DLD1 (cell line): ENCODE measurements around the gene TSSK6.

Source experiments
- in situ Hi-C: cut with HindIII; loops from 2 replicates; pipeline ENCODE4 v1.10.0; 2017; ENCODE audit warnings: low sequenced_read_pairs

The TSSK6 gene

DNA sequence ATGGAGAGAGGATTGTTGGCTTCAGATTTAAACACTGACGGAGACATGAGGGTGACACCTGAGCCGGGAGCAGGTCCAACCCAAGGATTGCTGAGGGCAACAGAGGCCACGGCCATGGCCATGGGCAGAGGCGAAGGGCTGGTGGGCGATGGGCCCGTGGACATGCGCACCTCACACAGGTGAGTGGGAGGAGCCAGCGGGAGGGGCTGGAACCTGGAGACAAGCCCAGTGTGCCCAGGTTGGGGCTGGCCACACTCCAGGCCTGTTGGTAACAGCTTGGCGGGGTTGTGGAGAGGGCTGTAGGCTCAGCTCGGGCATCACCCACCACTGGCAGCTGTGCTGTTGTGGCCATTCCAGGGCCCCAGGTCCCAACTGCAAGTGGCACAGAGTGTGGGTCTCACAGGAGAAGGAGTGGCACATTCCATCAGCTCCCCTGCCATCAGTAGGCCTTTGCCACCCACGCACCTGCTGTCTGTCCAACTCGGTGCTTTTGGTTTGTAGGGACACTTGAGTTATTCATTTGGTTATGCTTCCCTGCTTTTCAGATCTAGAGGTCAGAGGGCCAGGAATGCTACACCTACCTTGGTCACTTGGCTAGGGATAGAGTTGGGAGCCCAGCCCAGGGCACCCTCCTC lies 49.8 kb downstream of the TSSK6 start:
- in situ Hi-C loops: no loop called here

DNA sequence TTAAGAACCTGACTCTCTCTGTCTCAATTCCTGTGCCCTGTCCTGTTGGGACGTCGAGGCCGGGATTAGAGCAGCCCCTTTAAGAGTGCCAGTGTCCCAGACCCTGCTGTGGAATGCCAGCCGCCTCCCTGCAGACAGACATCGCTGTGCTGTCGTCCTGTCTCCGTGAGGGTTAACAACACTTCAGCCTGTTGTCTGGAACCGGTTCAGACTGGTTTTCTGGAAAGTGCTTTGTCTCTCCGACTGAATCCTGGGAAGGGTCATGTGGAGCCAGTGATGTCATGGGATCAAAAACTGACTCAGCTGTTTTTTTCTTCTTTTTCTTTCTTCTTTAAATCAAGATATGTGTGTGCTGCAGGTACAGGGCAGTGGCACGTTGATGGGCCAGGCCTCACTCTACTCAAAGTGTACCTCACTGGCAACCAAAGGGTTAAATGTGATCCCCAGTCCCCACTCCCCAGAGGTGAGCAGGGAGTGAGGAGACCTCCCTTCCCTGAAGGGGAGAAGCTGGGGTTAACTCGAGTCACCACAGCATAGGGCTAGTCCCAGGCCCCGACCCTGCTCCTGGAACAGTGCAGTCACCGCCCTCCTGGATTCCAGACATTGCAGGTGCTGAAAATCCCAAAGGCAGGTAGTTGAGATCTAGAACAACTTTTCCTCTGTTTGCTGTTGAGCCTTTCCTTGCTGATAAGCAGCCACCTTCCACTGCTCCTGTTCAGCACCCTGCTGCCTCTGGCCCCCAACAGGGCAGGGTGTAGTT lies 50.8 kb downstream of the TSSK6 start:
- in situ Hi-C loops: no loop called here
